Mesenchymal stem cell (in vitro differentiated cells and primary cell): Measurements from ENCODE around the gene EML1.

Source experiments
- DNase-seq: peaks from one replicate; pipeline ENCODE4 v3.0.0-alpha.2; 2013
- H2AFZ ChIP-seq: one replicate; pipeline ENCODE4 v1.6.1; 2013; ENCODE audit warnings: low read depth, mild to moderate bottlenecking, control low read depth, inconsistent platforms, low read length, moderate library complexity
- H2AK5ac ChIP-seq: 2 replicates; pipeline ENCODE4 v1.6.1; 2013; ENCODE audit warnings: low read length, moderate library complexity, mild to moderate bottlenecking, inconsistent platforms; ENCODE audit not compliant: severe bottlenecking
- H2BK120ac ChIP-seq: one replicate; pipeline ENCODE4 v1.6.1; 2013; ENCODE audit warnings: low read depth, mild to moderate bottlenecking, inconsistent platforms, low read length, moderate library complexity
- H2BK12ac ChIP-seq, 2 experiments: one replicate each; pipeline ENCODE4 v1.6.1; 2013; ENCODE audit warnings: inconsistent platforms in 2 of 2, low read length in 2 of 2, mild to moderate bottlenecking in 2 of 2, moderate library complexity in 2 of 2, control low read depth in 1 of 2
- H2BK15ac ChIP-seq: one replicate; pipeline ENCODE4 v1.6.1; 2013; ENCODE audit warnings: mild to moderate bottlenecking, low read depth, inconsistent platforms; ENCODE audit not compliant: poor library complexity, severe bottlenecking
- H2BK5ac ChIP-seq: 2 replicates; pipeline ENCODE4 v1.6.1; 2013; ENCODE audit warnings: low read depth, mild to moderate bottlenecking, low read length, control low read depth, inconsistent platforms; ENCODE audit not compliant: poor library complexity, severe bottlenecking
- H3K14ac ChIP-seq, 2 experiments: one replicate each; pipeline ENCODE4 v1.6.1; 2013; ENCODE audit warnings: inconsistent platforms in 2 of 2, low read length in 2 of 2, control low read depth in 1 of 2, mild to moderate bottlenecking in 1 of 2, moderate library complexity in 1 of 2
- H3K18ac ChIP-seq, 2 experiments: one replicate each; pipeline ENCODE4 v1.6.1; 2013; ENCODE audit warnings: inconsistent platforms in 2 of 2, low read length in 2 of 2, control low read depth in 1 of 2, low read depth in 1 of 2, mild to moderate bottlenecking in 1 of 2
- H3K23ac ChIP-seq, 2 experiments: one replicate each; pipeline ENCODE4 v1.6.1; 2013; ENCODE audit warnings: inconsistent platforms in 2 of 2, low read length in 2 of 2, mild to moderate bottlenecking in 2 of 2, moderate library complexity in 2 of 2, control low read depth in 1 of 2
- H3K27ac ChIP-seq: 2 replicates; pipeline ENCODE4 v1.5.1; 2013; ENCODE audit warnings: mild to moderate bottlenecking, moderate library complexity, low read length, control low read depth, inconsistent platforms; ENCODE audit not compliant: poor library complexity, severe bottlenecking
- H3K27me3 ChIP-seq, 2 experiments: 2 replicates each; pipeline versions ENCODE4 v1.6.1 to v1.7.0; 2013; ENCODE audit warnings: low read length in 2 of 2, mild to moderate bottlenecking in 2 of 2, moderate library complexity in 2 of 2, control low read depth in 1 of 2, inconsistent platforms in 1 of 2; ENCODE audit not compliant: control insufficient read depth in 1 of 2, insufficient read depth in 1 of 2
- H3K36me3 ChIP-seq, 2 experiments: 2 replicates each; pipeline versions ENCODE4 v1.6.1 to v1.7.0; 2013; ENCODE audit warnings: low read length in 2 of 2, control low read depth in 1 of 2, inconsistent platforms in 1 of 2, low read depth in 1 of 2, mild to moderate bottlenecking in 1 of 2; ENCODE audit not compliant: insufficient read depth in 2 of 2, control insufficient read depth in 1 of 2
- H3K4ac ChIP-seq, 2 experiments: one replicate each; pipeline ENCODE4 v1.6.1; 2013; ENCODE audit warnings: inconsistent platforms in 2 of 2, low read length in 2 of 2, mild to moderate bottlenecking in 2 of 2, moderate library complexity in 2 of 2, control low read depth in 1 of 2, low read depth in 1 of 2
- H3K4me1 ChIP-seq: 2 replicates; pipeline ENCODE4 v1.6.1; 2013; ENCODE audit warnings: low read depth, low read length, control low read depth; ENCODE audit not compliant: control insufficient read depth, insufficient read depth
- H3K4me2 ChIP-seq: 2 replicates; pipeline ENCODE4 v1.6.1; 2013; ENCODE audit warnings: low read length, mild to moderate bottlenecking, inconsistent platforms; ENCODE audit not compliant: poor library complexity, severe bottlenecking
- H3K4me3 ChIP-seq, 2 experiments: 2 replicates each; pipeline versions ENCODE4 v1.5.1 to v1.7.0; 2013; ENCODE audit warnings: low read length in 2 of 2, mild to moderate bottlenecking in 2 of 2, control low read depth in 1 of 2, low read depth in 1 of 2; ENCODE audit not compliant: insufficient read depth in 1 of 2
- H3K79me1 ChIP-seq: replicated peaks from 2 replicates; pipeline ENCODE4 v1.6.1; 2013; ENCODE audit warnings: mild to moderate bottlenecking, control low read depth, low read length, inconsistent platforms; ENCODE audit not compliant: poor library complexity, severe bottlenecking
- H3K9ac ChIP-seq: 2 replicates; pipeline ENCODE4 v1.7.0; 2013; ENCODE audit warnings: mild to moderate bottlenecking, low read length, moderate library complexity
- H3K9me3 ChIP-seq: 2 replicates; pipeline ENCODE4 v1.7.0; 2013; ENCODE audit warnings: mild to moderate bottlenecking, low read length; ENCODE audit not compliant: control insufficient read depth
- H4K8ac ChIP-seq: one replicate; pipeline ENCODE4 v1.6.1; 2013; ENCODE audit warnings: inconsistent platforms, mild to moderate bottlenecking, low read length, moderate library complexity
- H4K91ac ChIP-seq: one replicate; pipeline ENCODE4 v1.6.1; 2013; ENCODE audit warnings: mild to moderate bottlenecking, low read length, inconsistent platforms
- WGBS: methylation state at CpG from one replicate; pipeline ENCODE4 v1.1.7; 2013; ENCODE audit warnings: mixed read lengths; 5-methylcytosine and 5-hydroxymethylcytosine counted together

The EML1 gene

DNA sequence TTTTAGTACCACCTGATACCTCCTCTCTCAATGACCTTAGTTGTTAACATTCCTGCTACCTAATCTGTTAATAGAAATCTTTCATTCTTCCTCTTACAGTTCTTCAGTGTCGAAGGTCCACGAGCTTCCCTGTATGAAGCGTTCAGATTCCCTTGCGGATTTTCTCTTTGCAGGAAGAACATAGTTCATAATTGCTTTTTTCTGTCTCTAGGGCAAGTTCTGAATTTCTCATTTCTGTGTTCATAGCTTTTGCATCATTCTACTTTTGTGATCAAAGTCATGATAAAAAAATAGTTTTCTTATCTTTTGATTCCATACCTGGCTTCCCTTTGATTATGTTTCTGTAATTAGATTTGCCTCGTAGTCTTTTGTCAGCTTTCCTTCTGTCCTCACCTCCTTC lies 94.9 kb downstream of the EML1 start:
- Histone ChIP-seq H2AK5ac (no peak overlapping the region), H3K9ac (no peak overlapping the region), H3K36me3 (peaks cover 4 to 7% of the 10 kb centered on the region in 2 experiments), H2BK120ac (no peak overlapping the region), H3K27ac (no peak overlapping the region), H2BK15ac (no peak overlapping the region), H2AFZ (no peak overlapping the region), H3K14ac (no peak overlapping the region), H3K9me3 (no peaks in the 10 kb centered on the region), H4K91ac (no peak overlapping the region), H3K4ac (no peak overlapping the region), H2BK12ac (no peak overlapping the region), H3K23ac (no peak overlapping the region), H4K8ac (no peak overlapping the region), H3K4me3 (no peak overlapping the region), H3K4me1 (no peaks in the 10 kb centered on the region), H3K27me3 (no peaks in the 10 kb centered on the region), H3K79me1 (no peaks in the 10 kb centered on the region), H3K4me2 (no peak overlapping the region), H2BK5ac (no peak overlapping the region), H3K18ac (no peak overlapping the region)
- DNase-seq = no peak
- 92% methylated on average over 4 of the region's 5 CpGs for WGBS

DNA sequence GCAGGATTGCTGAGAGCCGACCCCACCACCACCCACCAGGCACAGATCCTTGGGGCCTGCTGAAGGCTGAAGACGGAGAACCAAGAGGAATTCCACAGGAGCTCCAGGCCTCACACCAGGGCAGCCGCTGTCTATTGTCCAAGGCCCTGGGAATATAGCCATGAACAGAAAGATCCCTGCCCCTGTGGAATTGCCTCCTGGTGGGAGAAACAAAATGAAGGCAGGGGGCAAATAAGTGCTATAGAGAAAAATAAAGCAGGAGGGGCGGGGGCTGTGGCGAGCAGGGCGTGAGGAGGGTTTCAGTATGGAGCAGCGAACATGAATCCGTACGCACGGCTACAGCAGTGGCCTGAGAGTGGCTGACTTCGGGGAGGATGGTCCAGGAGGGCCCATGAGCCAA lies 96.1 kb downstream of the EML1 start:
- Histone ChIP-seq H2BK5ac (no peak overlapping the region), H3K27ac (no peak overlapping the region), H3K36me3 (no peaks in the 10 kb centered on the region), H3K14ac (no peak overlapping the region), H2BK15ac (no peak overlapping the region), H4K91ac (no peak overlapping the region), H2BK120ac (no peak overlapping the region), H3K23ac (peak overlapping the region in 1 of 2 experiments; percentile 42), H3K18ac (no peak overlapping the region), H2BK12ac (no peak overlapping the region), H3K79me1 (no peaks in the 10 kb centered on the region), H4K8ac (no peak overlapping the region), H3K9me3 (no peaks in the 10 kb centered on the region), H2AK5ac (no peak overlapping the region), H3K9ac (no peak overlapping the region), H3K4me3 (no peak overlapping the region), H2AFZ (no peak overlapping the region), H3K27me3 (no peaks in the 10 kb centered on the region), H3K4me1 (no peaks in the 10 kb centered on the region), H3K4ac (no peak overlapping the region), H3K4me2 (no peak overlapping the region)
- DNase-seq = no peak
- 93% methylated on average over 11 of the region's 11 CpGs for WGBS

DNA sequence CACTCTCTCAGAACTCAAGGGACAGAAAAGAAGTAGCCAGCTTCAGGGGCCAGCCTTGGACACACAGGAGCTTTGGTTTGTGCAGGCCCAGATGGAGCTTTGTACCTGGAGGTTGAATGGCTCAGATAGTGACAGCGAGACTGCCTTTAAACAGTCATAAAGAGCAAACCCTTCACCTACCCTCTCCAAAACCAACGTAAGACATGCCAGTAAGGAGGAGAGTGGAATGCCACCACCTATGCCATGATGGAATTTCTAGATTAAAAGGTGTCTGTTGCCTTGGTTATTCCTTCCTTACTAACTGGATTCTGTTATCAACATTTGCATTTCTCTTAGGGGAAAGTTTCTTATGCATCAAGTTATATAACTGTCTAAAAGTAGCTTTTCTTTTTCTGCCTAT lies 98.1 kb downstream of the EML1 start:
- Histone ChIP-seq H3K4me3 (no peak overlapping the region), H3K23ac (no peak overlapping the region), H2BK15ac (no peak overlapping the region), H2BK12ac (no peak overlapping the region), H3K4me2 (no peak overlapping the region), H2BK5ac (no peak overlapping the region), H3K27me3 (no peaks in the 10 kb centered on the region), H3K79me1 (no peaks in the 10 kb centered on the region), H3K9ac (no peak overlapping the region), H3K4me1 (no peaks in the 10 kb centered on the region), H4K8ac (no peak overlapping the region), H3K4ac (no peak overlapping the region), H3K27ac (no peak overlapping the region), H3K18ac (no peak overlapping the region), H2AK5ac (no peak overlapping the region), H3K36me3 (no peaks in the 10 kb centered on the region), H3K9me3 (no peaks in the 10 kb centered on the region), H4K91ac (no peak overlapping the region), H2BK120ac (no peak overlapping the region), H2AFZ (no peak overlapping the region), H3K14ac (no peak overlapping the region)
- no peak for DNase-seq
- WGBS = no CpG with 5 or more reads among the region's 2 CpGs

DNA sequence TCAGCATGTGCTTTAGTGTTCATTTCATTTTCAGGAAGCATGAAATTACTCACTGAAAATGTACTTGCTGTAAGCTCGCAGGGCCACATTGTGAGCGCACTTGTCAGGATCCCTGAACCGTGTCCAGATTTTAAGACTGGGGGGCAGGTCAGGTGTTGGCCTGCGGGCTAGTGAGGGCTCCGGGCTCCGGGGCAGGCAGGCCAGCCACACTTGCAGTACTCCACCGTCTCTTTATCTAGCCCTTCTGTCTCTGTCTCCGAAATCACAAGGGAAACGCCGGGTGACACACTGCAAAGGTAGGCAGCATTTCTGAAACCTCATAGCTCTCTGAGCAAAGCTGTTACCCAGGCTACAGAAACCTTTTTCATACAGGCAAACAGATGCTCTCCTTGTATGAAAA lies 98.7 kb downstream of the EML1 start:
- Histone ChIP-seq H2AK5ac (no peak overlapping the region), H3K79me1 (no peaks in the 10 kb centered on the region), H2BK12ac (no peak overlapping the region), H3K4ac (no peak overlapping the region), H3K4me3 (no peak overlapping the region), H3K36me3 (no peaks in the 10 kb centered on the region), H4K8ac (no peak overlapping the region), H3K27ac (no peak overlapping the region), H2AFZ (no peak overlapping the region), H4K91ac (no peak overlapping the region), H3K9me3 (no peaks in the 10 kb centered on the region), H3K9ac (no peak overlapping the region), H3K18ac (no peak overlapping the region), H3K4me2 (no peak overlapping the region), H2BK5ac (no peak overlapping the region), H3K27me3 (no peaks in the 10 kb centered on the region), H3K14ac (no peak overlapping the region), H2BK120ac (no peak overlapping the region), H3K23ac (no peak overlapping the region), H2BK15ac (no peak overlapping the region), H3K4me1 (no peaks in the 10 kb centered on the region)
- no peak for DNase-seq
- WGBS = 95% methylated on average over 10 of the region's 10 CpGs
